HL-60/S4 treated with retinoic acid at 250 ng/mL for 4 days and 3 days (cell line): ENCODE data around the gene AGAP3.

Source experiments
- in situ Hi-C: fragments of 300-500 bp; cut with MboI; formaldehyde crosslinking; loops from 2 replicates; pipeline ENCODE4 v1.7.0; 2022; ENCODE audit warnings: low sequenced_read_pairs

Gene AGAP3

DNA sequence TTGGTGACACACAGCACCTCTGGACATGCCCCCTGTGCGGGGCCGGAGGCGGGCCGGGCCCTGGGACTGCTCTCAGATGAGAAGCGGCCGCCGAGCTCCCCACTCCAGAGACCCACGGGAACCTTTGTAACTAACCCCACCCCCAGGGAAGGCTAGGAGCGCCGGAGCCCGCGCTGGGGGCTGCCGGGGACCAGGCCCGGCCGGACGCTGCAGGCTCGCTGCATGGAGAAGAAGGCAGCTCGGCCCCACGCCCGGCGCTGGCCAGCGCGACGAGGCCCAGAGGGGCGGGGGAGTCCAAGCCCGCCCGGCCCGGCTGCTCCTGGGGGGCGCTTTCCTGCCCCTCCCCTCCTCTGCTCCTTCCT lies 36.5 kb downstream of the AGAP3 start:
- in situ Hi-C loops = no loop called here

DNA sequence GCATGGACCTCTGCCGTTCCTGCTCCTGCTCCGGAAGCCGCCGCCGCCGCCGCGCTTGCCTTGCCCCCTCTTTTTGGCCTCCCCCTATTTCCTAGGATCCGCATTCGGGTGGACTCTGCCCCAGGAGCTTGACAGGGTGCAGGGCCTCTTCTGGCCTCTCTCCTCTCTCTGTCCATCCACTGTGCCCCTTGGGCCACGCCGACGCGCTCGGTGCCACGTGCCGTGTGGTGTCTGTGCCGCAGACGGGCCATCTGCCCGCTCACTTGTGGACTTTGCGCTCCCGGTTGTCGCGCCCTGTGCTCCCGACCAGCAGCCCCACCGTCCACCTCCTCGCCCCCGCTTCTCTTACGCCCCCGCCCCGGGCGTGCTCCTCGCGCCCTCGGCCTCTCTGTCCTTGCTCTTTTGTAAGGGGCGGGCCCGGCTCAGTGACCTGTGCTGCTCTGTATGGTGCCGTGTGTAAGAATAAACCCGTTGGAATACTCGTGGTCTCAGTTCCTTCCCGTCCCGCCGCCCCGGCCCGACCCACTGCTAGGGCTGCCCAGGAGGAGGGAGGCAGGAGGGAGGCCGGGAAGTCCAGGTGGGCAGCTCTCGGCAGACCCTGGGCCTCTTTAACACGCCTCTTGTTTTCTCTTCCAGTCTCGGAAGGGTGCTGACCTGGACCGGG lies 37.0 kb downstream of the AGAP3 start:
- in situ Hi-C loops = no loop called here

DNA sequence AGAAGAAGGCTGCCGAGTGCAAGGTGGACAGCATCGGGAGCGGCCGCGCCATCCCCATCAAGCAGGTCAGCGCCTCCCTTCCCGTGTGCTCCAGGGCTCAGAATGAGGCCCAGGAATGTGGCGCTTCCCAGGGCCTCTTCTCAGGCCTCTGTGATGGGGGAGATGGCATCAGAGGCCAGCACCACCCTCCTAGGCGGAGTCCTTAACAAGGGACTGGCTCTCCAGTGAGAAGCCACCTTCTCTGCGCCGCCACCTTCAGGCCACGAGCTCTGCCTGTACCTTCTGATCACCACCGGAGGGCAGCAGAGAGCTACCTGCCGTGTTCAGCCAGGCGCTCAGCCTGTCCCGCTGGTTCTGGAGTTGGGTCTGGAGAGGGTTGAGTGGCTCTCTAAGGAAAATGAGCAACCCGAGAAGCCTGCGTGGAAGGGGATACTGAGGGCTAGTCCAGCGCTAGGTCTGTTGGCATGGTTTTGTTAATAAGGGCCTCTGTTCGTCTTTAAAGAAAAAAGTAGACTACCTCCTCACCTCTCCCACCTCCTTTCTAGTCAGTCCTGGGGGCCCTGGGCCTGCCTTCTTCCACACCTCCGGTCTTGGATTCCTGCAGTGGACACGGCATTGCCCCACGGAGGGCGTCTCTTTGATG lies 37.7 kb downstream of the AGAP3 start:
- in situ Hi-C loops = no loop called here

DNA sequence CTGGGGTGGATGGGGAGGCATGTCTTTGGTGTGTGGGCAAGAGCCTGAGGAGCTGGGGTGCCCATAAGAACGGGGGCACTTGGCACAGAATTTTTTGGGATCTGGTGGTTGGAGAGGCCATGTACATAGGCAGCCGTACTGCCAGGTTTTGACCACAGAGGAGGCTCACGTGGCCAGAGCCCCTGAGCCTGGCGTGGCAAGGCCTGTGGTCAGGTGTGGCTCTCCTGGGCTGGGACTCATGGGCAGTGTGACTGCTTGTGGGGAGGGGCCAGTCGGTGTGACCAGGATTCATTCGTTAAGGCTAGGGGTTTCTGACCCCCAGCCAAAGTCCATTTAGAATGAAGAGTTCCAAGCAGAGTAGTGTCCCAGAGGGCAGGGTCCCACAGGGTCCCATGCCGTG lies 38.2 kb downstream of the AGAP3 start:
- in situ Hi-C loops = no loop called here

DNA sequence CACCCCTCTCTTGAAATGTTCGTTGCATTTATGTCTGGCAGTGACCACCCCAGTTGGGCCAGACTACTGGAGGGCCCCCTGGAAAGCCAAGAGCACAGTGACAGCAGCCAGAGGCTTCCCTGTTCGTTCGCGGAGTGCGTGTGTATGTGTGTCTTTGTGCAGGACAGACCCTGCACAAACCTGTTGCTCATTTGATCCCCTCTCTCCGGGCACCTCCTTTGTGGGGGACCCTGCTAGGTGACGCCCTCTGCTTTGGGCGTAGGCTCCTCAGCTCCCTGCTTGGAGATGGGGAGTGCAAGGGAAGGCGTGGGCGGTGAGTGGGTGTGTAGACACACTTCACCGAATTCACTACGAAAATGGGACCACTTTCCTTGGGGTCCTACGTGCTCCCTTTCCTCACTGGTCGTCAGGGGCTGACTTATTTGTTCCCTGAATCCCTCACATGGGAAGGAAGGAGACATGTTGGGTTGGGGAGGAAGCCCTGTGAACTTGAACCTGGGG lies 38.7 kb downstream of the AGAP3 start:
- in situ Hi-C loops = no loop called here

DNA sequence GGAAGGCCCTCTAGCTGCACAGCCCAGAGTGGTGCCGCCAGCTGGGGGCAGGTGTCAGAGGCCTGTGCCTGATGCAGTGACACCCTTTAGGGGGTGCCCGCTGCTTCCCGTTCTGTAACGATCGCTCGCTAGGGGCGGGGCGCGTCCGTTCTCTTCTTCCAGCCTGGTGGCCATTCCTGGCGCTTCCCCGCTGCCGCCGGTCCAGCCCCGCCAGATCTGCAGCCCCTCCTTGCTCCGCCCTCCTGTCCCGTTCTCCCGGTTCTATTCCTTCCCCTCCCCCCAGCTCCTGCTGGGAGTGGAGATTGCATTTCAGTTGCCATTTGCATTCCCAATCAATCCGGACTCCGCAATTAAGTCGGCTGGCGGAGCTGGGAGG lies 39.2 kb downstream of the AGAP3 start:
- in situ Hi-C loops = no loop called here

DNA sequence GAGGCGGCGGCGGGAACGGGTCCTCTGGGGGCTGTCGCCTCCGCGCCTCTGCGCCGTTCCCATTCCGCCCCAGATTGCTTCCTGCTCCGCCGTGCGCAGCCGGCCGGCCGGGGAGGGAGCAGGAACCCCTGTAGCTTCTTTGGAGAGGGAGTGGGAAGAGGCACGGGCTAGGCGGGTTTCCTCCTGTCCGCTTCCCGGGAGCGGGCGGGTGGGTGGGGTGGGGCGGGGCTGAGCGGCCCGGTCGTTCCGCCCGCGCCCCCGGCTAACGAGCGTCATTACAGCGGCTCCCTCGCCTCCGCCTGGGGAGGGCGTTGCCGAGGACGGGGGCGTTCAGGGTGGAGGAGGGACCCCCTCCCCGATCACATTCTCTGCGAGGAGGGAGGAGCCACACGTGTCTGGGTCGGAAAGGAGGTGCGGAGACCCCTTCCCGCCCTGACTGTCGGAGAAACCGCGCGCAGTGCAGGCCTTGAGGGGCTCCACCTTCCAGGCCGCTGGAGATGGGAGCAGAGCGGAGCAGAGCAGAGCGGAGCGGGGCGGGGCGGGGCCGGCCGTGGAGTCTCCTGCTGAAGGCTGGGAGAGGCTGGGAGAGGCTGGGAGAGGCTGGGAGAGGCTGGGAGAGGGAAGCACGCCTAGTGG lies 39.7 kb downstream of the AGAP3 start:
- in situ Hi-C loops = no loop called here

DNA sequence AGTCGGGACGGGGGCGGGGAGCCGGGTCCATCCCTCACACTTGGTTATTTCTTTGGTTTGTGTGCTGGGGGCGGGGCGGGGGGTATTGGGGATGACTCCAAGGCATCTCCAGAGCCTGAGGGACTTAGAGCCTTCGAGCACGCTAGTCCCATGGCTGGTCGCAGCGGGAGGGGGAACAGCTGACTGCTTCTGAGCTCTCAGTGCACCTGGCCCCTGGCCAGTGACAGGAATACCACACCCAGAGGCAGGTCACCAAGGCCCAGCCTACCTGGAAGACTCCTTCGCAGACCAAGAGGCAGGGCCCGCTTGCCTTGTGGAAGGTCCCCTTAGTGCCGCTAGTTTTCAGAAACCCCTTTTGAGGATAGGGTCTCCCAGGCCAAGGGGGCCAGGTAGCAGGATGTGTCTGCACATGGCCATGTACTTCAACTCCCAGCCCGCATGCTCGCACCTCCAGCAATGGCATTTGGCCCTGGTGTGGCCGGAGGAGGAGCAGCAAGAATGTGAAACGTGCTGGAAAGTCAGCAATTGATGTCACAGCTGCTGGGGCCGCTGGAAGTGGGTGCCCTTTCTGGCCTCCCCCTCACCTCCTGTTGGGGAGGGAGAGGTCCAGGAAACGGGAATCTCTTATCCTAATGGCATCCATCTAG lies 40.3 kb downstream of the AGAP3 start:
- in situ Hi-C loops = no loop called here

DNA sequence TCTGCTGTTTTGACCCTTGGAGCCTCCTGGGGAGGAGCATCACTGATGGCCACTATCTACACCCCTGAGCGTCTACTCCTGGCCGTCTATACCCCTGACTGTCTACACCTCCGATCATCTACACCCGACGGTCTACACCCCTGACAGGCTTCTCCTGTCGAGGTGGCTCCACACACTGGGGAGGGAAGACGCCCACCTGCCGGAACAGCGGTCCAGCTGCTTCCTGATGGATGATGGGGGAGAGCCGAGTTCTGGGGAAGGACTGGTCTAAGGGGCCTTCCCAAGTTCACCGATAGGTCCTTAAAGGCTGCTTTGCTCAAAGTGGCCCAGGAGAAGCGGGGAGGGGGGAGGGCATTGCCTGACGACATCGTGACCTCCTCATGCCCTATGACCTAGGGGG lies 41.9 kb downstream of the AGAP3 start:
- in situ Hi-C loops = no loop called here

DNA sequence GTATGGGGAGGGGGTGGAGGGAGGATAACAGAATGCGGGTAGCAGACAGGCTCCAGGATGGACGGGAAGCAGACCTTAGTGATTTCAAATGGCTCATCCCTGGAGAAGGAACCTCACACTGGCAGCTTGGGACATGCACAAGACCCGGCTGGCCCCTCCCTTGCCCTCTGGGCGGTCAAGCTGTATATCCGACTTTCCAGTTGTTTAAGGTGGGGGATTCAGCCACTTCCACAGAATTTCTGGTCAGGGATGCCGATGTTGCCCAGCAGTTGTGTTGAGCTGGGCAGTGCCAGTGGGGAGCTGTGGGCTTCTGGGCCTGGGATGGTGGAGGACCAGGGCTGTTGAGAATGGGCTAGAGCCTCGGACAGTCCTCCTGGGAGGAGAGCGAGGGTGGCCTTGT lies 42.4 kb downstream of the AGAP3 start:
- in situ Hi-C loops = no loop called here

DNA sequence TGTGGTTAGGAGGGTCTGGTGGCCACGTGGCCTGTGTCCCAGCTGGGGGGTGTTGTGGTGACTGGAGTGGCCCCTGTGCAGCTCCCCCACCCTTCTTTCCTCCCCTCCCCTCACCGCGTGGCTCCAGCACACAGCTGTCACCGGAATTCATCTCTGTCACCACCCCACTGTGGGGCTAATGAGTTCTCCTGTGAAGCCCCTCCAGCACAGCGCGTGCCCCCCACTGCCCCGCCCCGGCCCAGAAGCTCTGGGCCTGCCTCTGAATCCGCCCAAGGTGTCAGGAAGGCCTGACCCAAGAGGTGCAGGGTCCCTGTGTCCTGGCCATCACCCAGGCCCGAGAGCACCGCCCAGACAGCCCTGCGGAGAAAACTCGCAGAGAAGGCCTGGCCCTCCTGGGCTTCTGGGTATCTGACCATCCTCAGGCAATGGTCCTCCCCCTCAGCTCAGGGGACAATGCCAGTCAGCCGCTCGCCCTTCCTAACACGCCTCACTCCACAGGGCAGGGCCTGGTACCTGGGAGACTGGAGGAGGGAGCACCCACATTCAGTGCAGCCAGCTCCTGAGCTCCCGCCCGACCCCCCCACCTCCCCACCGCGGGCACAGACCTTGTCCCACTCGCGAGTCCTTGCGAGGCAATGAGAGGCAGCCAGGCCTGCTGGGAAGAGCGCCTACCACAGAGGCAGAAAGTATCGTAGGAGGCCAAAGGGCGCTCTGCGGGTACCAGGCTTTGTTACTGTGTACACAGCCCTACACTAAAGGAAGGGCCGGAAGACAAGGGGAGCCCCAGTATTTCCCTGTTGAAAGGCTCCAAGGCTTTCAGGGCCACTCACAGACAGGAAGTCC lies 43.1 kb downstream of the AGAP3 start:
- in situ Hi-C loops = no loop called here

DNA sequence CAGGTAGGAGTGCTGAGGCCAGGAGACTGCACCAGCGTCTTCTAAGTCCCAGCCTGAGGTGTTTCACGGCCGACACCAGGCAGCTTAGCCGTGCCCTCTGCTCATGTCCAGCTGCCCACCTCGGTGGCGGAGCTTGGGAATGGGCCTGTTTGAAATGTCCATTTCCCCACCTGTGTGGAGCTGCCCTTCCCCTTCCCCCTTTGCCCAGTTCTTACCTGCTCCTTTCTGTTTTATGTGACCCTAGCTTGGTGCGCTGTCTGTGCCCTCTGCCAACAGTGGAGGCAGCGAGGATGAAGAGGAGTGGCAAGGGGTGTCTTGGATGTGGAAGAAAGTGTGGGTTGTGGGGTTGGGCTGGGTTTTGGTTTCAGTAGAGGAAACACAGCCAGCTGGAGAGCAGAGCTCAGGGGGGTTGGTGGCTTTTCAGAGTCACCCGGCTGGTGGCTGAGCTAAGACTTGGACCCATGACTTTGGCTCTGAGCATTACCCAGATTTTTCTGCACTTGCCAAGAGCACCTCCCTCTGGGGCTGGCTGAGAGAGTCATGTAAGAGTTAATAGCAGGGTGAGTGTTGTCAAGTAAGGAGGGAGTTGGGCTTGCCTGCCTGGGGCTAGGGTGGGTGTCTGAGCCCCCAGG lies 43.8 kb downstream of the AGAP3 start:
- in situ Hi-C loops = no loop called here

DNA sequence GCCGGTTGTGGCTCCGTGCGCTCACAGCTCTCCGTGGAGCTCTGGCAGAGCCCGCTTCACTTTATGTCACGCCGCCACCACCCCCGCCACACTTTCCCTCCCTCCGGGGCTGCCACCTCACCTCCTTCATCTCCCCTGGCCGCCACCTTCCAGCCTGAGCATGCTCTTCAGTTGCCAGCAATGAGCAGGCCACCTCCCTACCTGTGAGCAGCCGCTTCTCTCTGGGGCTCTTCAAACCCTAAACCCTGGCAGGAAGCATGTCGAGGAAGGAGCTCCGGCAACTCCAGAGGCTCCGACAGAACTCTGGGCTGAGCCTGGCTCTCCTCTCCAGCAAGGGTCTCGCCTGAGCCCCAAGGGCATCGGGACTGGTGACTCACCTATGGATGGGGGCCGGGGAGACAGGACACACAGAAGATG lies 44.5 kb downstream of the AGAP3 start:
- in situ Hi-C loops = no loop called here

DNA sequence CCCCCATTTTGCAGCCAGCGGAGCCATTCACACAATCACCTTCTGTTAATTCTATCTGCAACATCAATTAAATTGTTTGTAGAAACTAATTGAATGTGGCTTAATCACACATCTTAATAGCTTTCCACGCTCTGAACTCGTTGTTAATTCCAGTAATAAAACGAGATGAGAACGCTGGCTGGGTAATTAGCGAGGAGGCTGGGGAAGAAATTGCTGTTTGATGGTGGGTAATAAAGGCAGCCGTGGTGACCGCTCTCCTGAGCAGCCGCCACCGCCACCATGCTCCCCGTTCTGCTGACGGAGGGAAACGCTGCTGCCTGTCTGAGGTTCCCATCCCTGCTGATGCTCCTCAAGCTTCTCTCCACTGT lies 44.9 kb downstream of the AGAP3 start:
- in situ Hi-C loops = no loop called here

DNA sequence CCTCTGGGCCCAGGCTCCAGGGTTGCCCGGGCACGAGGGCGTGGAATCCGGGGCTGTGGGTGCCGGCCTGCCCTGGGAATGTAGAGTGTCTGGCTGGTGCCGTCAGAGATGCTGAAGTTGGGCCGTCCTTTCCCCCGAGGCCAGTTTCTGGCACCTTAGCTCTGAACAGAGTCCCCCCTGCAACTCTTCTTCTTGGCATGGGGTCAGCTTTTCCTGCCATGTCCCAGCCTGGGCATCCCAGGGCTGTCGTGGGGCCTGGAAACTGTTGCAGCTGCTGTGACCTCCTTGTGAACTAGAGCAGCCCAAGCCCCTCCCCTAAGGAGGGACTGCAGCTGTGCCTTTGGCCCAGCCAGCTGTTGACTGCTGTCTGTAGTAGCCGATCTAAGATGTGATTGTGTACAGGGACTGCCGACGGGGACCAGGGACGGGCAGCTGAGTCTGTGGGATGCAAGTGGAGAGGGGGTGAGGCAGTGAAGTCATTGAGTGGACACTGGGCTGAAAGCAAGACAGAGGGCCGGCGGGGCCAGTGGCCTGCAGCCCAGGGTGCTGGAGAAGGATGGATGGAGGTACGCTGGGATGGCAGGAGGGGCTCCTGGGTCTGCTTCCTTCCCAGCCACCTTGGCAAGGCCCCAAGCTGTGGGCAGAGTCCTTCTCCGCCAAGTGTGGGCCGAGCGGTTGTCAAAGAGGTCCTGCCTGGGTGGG lies 45.5 kb downstream of the AGAP3 start:
- in situ Hi-C loops = no loop called here

DNA sequence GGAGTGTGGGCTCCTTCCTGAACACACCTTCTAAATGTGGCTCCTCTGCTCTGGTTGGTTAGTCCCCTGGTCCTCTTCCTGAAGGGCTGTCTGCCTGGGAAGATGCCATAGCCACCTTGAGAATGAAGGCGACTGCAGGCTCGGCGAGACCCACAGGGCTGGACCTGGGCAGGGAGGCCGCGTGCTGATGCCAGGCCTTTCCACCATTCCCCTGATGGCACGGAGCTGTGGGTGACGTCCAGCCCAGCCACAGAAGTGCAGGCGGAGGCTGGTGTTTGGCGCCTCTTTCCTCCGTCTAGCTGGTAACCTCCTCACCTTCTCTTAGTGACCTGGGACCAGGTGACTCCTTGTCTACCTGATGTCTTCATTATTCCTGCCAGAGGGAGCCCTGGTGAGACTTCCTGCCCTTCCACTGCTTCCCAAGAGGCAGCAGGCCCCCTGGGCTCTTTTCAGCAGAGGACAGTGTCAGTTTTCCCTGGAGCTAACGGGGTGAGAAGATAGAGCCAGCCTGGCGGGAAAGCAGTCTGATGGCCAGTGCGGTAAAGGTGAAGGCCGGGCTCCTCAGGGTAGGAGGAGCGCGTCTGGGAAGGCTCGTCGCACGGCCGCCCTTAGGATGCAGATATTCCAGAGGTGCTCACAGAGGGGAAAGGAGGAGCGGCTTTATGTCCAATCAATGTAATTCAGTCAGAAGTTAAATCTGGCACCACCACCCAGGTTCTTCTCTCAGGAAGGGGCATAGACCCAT lies 46.4 kb downstream of the AGAP3 start:
- in situ Hi-C loops = no loop called here

DNA sequence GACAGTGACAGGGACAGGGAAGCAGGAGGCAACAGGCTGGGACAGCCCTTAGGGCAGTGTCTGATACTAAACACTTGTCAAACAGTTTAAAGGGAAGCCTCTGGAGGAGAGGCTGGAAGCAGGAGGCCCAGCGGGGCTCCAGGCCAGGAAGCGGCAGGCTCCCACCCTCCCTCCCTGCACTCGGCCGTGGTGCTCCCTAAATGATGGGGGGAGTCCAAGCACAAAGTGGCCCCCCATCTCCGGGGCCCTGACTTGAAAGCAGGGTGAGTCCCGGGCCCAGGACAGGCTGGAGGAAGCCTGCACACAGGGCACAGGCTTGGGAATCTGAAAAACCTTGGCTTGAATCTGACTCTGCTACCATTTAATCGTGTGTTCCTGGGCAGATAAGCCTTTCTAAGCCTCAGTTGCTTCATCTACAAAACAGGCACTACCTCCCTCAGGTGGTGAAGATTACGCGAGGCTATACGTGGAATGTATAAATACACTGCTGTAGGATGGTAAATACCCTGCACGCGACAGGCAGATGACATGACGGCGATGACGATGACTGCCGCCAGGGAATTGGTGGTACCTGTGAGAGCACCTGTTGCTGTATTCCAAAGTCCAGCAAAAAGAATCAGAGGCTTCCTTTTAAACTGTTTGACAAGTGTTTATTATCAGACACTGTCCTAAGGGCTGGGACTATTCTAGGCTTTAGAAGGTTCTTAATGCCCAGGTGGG lies 47.2 kb downstream of the AGAP3 start:
- in situ Hi-C loops = no loop called here

DNA sequence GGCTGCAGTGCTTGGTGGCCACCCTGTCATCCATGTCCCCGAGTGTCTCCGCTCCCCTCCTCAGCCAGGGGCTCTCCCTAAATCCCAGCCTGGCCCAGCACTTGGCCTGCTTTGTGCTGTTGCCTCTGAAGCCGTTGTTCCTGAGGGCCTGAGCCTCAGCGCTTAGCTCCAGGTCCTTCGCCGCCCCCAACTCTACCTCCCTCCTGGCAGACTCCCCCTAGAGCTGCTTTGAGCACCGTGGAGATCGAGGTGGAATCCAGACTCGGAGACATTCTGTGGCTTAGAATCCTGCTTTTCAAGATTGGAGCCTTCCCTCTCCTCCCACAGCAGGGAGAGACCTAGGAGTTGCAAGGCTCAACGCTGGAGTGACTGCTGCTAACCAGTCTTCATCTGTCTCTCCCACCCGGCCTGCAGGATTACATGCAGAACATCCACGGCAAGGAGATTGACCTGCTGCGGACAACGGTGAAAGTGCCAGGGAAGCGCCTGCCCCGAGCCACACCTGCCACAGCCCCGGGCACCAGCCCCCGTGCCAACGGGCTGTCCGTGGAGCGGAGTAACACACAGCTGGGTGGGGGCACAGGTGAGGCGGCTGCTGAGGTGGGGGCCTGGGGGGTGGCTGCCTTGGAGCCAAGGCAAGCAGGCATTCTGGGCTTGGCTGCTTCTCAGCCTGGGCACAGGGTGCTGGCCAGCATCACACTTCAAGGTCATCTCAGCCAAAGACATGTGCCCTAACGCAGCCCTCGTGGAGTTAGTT lies 47.9 kb downstream of the AGAP3 start:
- in situ Hi-C loops = no loop called here
